ENCODE data around the gene COL4A2.

COL4A2 gene

GRCh38 chr13:110341445-110342244 lies 34.6 kb downstream of the COL4A2 start:
- peak in 1 of 5 donors; percentile 36 for DNase-seq

GRCh38 chr13:110342474-110342873 lies 35.4 kb downstream of the COL4A2 start:
- no peak for DNase-seq

GRCh38 chr13:110343241-110343865 lies 36.3 kb downstream of the COL4A2 start:
- no peak for DNase-seq

- DNase-seq = no peak
Measured at GRCh38 chr13:110344320-110344719, 37.2 kb downstream of the COL4A2 start.

GRCh38 chr13:110345266-110345665 lies 38.2 kb downstream of the COL4A2 start:
- no peak for DNase-seq

GRCh38 chr13:110345701-110346100 lies 38.6 kb downstream of the COL4A2 start:
- no peak for DNase-seq

GRCh38 chr13:110346661-110347067 lies 39.6 kb downstream of the COL4A2 start:
- DNase-seq = no peak

GRCh38 chr13:110347088-110347487 lies 40.0 kb downstream of the COL4A2 start:
- no peak for DNase-seq

- no peak for DNase-seq
Measured at GRCh38 chr13:110347535-110348308, 40.6 kb downstream of the COL4A2 start.

GRCh38 chr13:110348309-110349105 lies 41.4 kb downstream of the COL4A2 start:
- no peak for DNase-seq

GRCh38 chr13:110349239-110349638 lies 42.2 kb downstream of the COL4A2 start:
- no peak for DNase-seq

- DNase-seq = no peak
Measured at GRCh38 chr13:110350049-110350448, 43.0 kb downstream of the COL4A2 start.

GRCh38 chr13:110350509-110350908 lies 43.4 kb downstream of the COL4A2 start:
- no peak for DNase-seq

GRCh38 chr13:110351636-110352420 lies 44.7 kb downstream of the COL4A2 start:
- DNase-seq = no peak

GRCh38 chr13:110352735-110353134 lies 45.7 kb downstream of the COL4A2 start:
- no peak for DNase-seq

GRCh38 chr13:110353339-110353977 lies 46.4 kb downstream of the COL4A2 start:
- DNase-seq = no peak

GRCh38 chr13:110354123-110354627 lies 47.1 kb downstream of the COL4A2 start:
- DNase-seq = no peak

- DNase-seq = no peak
Measured at GRCh38 chr13:110354715-110355473, 47.8 kb downstream of the COL4A2 start.

GRCh38 chr13:110356362-110356761 lies 49.3 kb downstream of the COL4A2 start:
- no peak for DNase-seq

GRCh38 chr13:110358381-110358780 lies 51.3 kb downstream of the COL4A2 start:
- DNase-seq = no peak
